ENCODE measurements around the gene RHPN2. TPM values are rescaled to one million over a fixed set of nuclear protein-coding genes. Genes with fewer than 3 reads are reported as not detected.

The RHPN2 gene
- total RNA-seq: 1 to 10 TPM; 2.3 TPM

- Mint-ChIP-seq H3K4me1 (no peaks in the 10 kb centered on the region), H3K36me3 (ENCODE audit: low read depth) (no peaks in the 10 kb centered on the region), H3K4me3 (peak within 1 kb of the TSS; percentile 63), H3K27me3 (peaks cover 4% of the 10 kb centered on the region), H3K9me3 (no peaks in the 10 kb centered on the region), H3K27ac (no peak within 1 kb of the TSS)
- ATAC-seq (replicated peaks): peak; percentile 92
Measured at GRCh38 chr19:33064792-33065550, at the start of gene RHPN2. Gene RHPN2 (minus strand): TSS chr19:33064888. CDS start chr19:33064852, 36 bp downstream.

GRCh38 chr19:33114312-33114711 is 49.6 kb upstream of the RHPN2 start:
- Mint-ChIP-seq H3K4me1 (no peaks in the 10 kb centered on the region), H3K4me3 (no peak overlapping the region), H3K36me3 (ENCODE audit: low read depth) (peaks cover 97% of the 10 kb centered on the region), H3K9me3 (no peaks in the 10 kb centered on the region), H3K27me3 (no peaks in the 10 kb centered on the region), H3K27ac (no peak overlapping the region)
- no peak for ATAC-seq (replicated peaks)

GRCh38 chr19:33111587-33111986 is 46.9 kb upstream of the RHPN2 start:
- Mint-ChIP-seq H3K27ac (no peak overlapping the region), H3K4me1 (peaks cover 4% of the 10 kb centered on the region), H3K9me3 (no peaks in the 10 kb centered on the region), H3K4me3 (no peak overlapping the region), H3K36me3 (ENCODE audit: low read depth) (peaks cover 92% of the 10 kb centered on the region), H3K27me3 (no peaks in the 10 kb centered on the region)
- ATAC-seq (replicated peaks): no peak

GRCh38 chr19:33110137-33110910 is 45.6 kb upstream of the RHPN2 start:
- Mint-ChIP-seq H3K36me3 (ENCODE audit: low read depth) (peaks cover 84% of the 10 kb centered on the region), H3K27ac (peak overlapping the region; percentile 48), H3K9me3 (no peaks in the 10 kb centered on the region), H3K27me3 (no peaks in the 10 kb centered on the region), H3K4me1 (peaks cover 4% of the 10 kb centered on the region), H3K4me3 (no peak overlapping the region)
- ATAC-seq (replicated peaks): no peak

GRCh38 chr19:33108161-33108560 is 43.5 kb upstream of the RHPN2 start:
- no peak overlapping the region for H3K4me3 Mint-ChIP-seq
- H3K27ac Mint-ChIP-seq: no peak overlapping the region
- no peaks in the 10 kb centered on the region for H3K27me3 Mint-ChIP-seq
- peaks cover 4% of the 10 kb centered on the region for H3K4me1 Mint-ChIP-seq
- ATAC-seq (replicated peaks): no peak
- peaks cover 82% of the 10 kb centered on the region for H3K36me3 Mint-ChIP-seq (ENCODE audit: low read depth)
- no peaks in the 10 kb centered on the region for H3K9me3 Mint-ChIP-seq

- no peak overlapping the region for H3K4me3 Mint-ChIP-seq
- peak overlapping the region; percentile 36 for H3K27ac Mint-ChIP-seq
- peaks cover 89% of the 10 kb centered on the region for H3K36me3 Mint-ChIP-seq (ENCODE audit: low read depth)
- no peaks in the 10 kb centered on the region for H3K9me3 Mint-ChIP-seq
- H3K27me3 Mint-ChIP-seq: no peaks in the 10 kb centered on the region
- no peaks in the 10 kb centered on the region for H3K4me1 Mint-ChIP-seq
- ATAC-seq (replicated peaks): no peak
Measured at GRCh38 chr19:33102893-33103292, 38.2 kb upstream of the RHPN2 start.

- Mint-ChIP-seq H3K36me3 (ENCODE audit: low read depth) (peaks cover 91% of the 10 kb centered on the region), H3K27me3 (no peaks in the 10 kb centered on the region), H3K27ac (peak overlapping the region; percentile 20), H3K4me1 (peaks cover 3% of the 10 kb centered on the region), H3K4me3 (no peak overlapping the region), H3K9me3 (no peaks in the 10 kb centered on the region)
- no peak for ATAC-seq (replicated peaks)
Measured at GRCh38 chr19:33100894-33101644, 36.4 kb upstream of the RHPN2 start.

- peaks cover 5% of the 10 kb centered on the region for H3K4me1 Mint-ChIP-seq
- H3K4me3 Mint-ChIP-seq: no peak overlapping the region
- ATAC-seq (replicated peaks): no peak
- H3K36me3 Mint-ChIP-seq (ENCODE audit: low read depth): peaks cover 100% of the 10 kb centered on the region
- H3K27ac Mint-ChIP-seq: no peak overlapping the region
- no peaks in the 10 kb centered on the region for H3K27me3 Mint-ChIP-seq
- H3K9me3 Mint-ChIP-seq: no peaks in the 10 kb centered on the region
Measured at GRCh38 chr19:33098055-33098534, 33.4 kb upstream of the RHPN2 start.

GRCh38 chr19:33096005-33096404 is 31.3 kb upstream of the RHPN2 start:
- H3K4me1 Mint-ChIP-seq: peaks cover 5% of the 10 kb centered on the region
- H3K9me3 Mint-ChIP-seq: no peaks in the 10 kb centered on the region
- no peak overlapping the region for H3K27ac Mint-ChIP-seq
- H3K27me3 Mint-ChIP-seq: no peaks in the 10 kb centered on the region
- peak; percentile 46 for ATAC-seq (replicated peaks)
- no peak overlapping the region for H3K4me3 Mint-ChIP-seq
- peaks cover 100% of the 10 kb centered on the region for H3K36me3 Mint-ChIP-seq (ENCODE audit: low read depth)

GRCh38 chr19:33094436-33095067 is 29.9 kb upstream of the RHPN2 start:
- Mint-ChIP-seq H3K4me1 (peaks cover 5% of the 10 kb centered on the region), H3K4me3 (no peak overlapping the region), H3K9me3 (no peaks in the 10 kb centered on the region), H3K36me3 (ENCODE audit: low read depth) (peaks cover 100% of the 10 kb centered on the region), H3K27me3 (no peaks in the 10 kb centered on the region), H3K27ac (no peak overlapping the region)
- no peak for ATAC-seq (replicated peaks)

- ATAC-seq (replicated peaks): no peak
- Mint-ChIP-seq H3K27ac (no peak overlapping the region), H3K27me3 (no peaks in the 10 kb centered on the region), H3K36me3 (ENCODE audit: low read depth) (peaks cover 100% of the 10 kb centered on the region), H3K4me1 (peaks cover 9% of the 10 kb centered on the region), H3K9me3 (no peaks in the 10 kb centered on the region), H3K4me3 (no peak overlapping the region)
Measured at GRCh38 chr19:33093420-33094210, 28.9 kb upstream of the RHPN2 start.

GRCh38 chr19:33090179-33090578 is 25.5 kb upstream of the RHPN2 start:
- Mint-ChIP-seq H3K4me1 (peaks cover 4% of the 10 kb centered on the region), H3K27ac (no peak overlapping the region), H3K27me3 (no peaks in the 10 kb centered on the region), H3K9me3 (no peaks in the 10 kb centered on the region), H3K36me3 (ENCODE audit: low read depth) (peaks cover 79% of the 10 kb centered on the region), H3K4me3 (no peak overlapping the region)
- no peak for ATAC-seq (replicated peaks)

- peaks cover 67% of the 10 kb centered on the region for H3K36me3 Mint-ChIP-seq (ENCODE audit: low read depth)
Measured at GRCh38 chr19:33089010-33089409, 24.3 kb upstream of the RHPN2 start.

More at GRCh38 chr19:33089010-33089409, 24.3 kb upstream of the RHPN2 start:
- Mint-ChIP-seq H3K27ac (no peak overlapping the region), H3K9me3 (no peaks in the 10 kb centered on the region), H3K4me3 (no peak overlapping the region), H3K27me3 (no peaks in the 10 kb centered on the region), H3K4me1 (peaks cover 4% of the 10 kb centered on the region)
- ATAC-seq (replicated peaks): no peak

Data from activated T-helper 17 cell treated with anti-CD3 and anti-CD28 coated beads, Interleukin-2, amount 50 U/mL, for 72 hours (primary cell).